ENCODE results near the gene NFIA.

The NFIA gene

GRCh38 chr1:61432616-61433388, 350.4 kb downstream of the NFIA start:
- Histone ChIP-seq H3K4me3 (ENCODE audit: low read depth in 1 of 5, low read length in 5 of 5) (no peak overlapping the region), H3K9me3 (ENCODE audit: control insufficient read depth in 5 of 5, low read length in 5 of 5) (no peaks in the 10 kb centered on the region), H3K27ac (ENCODE audit: low read depth, low read length) (peak overlapping the region; percentile 0), H3K9ac (ENCODE audit: low read length in 5 of 5) (no peak overlapping the region), H3K4me1 (ENCODE audit: control insufficient read depth in 5 of 5, insufficient read depth in 5 of 5, low read length in 5 of 5) (peaks cover 3 to 34% (median 15%) of the 10 kb centered on the region in 5 donors), H3K27me3 (ENCODE audit: control insufficient read depth in 5 of 5, insufficient read depth in 4 of 5, low read length in 5 of 5) (no peaks in the 10 kb centered on the region), H3K36me3 (ENCODE audit: control insufficient read depth in 5 of 5, insufficient read depth in 5 of 5, low read length in 5 of 5) (peaks cover 0 to 9% (median 0%) of the 10 kb centered on the region in 5 donors)

DNA sequence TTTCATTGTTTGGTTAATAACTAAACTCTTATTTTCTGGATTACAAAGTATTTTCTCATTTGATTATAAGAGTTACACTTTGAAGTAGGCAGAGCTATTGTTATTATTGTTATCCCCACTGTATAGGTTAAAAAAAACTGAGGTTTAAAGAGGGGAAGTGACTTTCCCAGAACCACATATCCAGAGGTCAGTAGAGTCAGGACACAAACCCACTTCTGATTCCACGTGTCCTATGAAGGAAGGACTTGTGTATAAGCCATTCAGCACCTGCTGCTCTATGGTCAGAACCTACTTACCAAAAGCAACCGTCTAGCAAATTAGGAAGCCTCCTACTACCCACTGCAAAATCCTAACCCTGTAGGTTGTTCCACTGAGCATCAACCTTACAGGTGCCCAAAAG, 351.3 kb downstream of the NFIA start:
- no peak overlapping the region for H3K4me3 ChIP-seq (ENCODE audit: low read depth in 1 of 5, low read length in 5 of 5)
- peak overlapping the region; percentile 0 for H3K27ac ChIP-seq (ENCODE audit: low read depth, low read length)
- H3K36me3 ChIP-seq (ENCODE audit: control insufficient read depth in 5 of 5, insufficient read depth in 5 of 5, low read length in 5 of 5): peaks cover 0 to 9% (median 0%) of the 10 kb centered on the region in 5 donors
- H3K9ac ChIP-seq (ENCODE audit: low read length in 5 of 5): no peak overlapping the region
- no peaks in the 10 kb centered on the region for H3K9me3 ChIP-seq (ENCODE audit: control insufficient read depth in 5 of 5, low read length in 5 of 5)
- no peaks in the 10 kb centered on the region for H3K27me3 ChIP-seq (ENCODE audit: control insufficient read depth in 5 of 5, insufficient read depth in 4 of 5, low read length in 5 of 5)
- H3K4me1 ChIP-seq (ENCODE audit: control insufficient read depth in 5 of 5, insufficient read depth in 5 of 5, low read length in 5 of 5): peaks cover 3 to 34% (median 15%) of the 10 kb centered on the region in 5 donors

- H3K9me3 ChIP-seq (ENCODE audit: control insufficient read depth in 5 of 5, low read length in 5 of 5): no peaks in the 10 kb centered on the region
- no peak overlapping the region for H3K4me3 ChIP-seq (ENCODE audit: low read depth in 1 of 5, low read length in 5 of 5)
- H3K4me1 ChIP-seq (ENCODE audit: control insufficient read depth in 5 of 5, insufficient read depth in 5 of 5, low read length in 5 of 5): peaks cover 3 to 34% (median 15%) of the 10 kb centered on the region in 5 donors
- no peak overlapping the region for H3K9ac ChIP-seq (ENCODE audit: low read length in 5 of 5)
- peaks cover 0 to 9% (median 0%) of the 10 kb centered on the region in 5 donors for H3K36me3 ChIP-seq (ENCODE audit: control insufficient read depth in 5 of 5, insufficient read depth in 5 of 5, low read length in 5 of 5)
- H3K27ac ChIP-seq (ENCODE audit: low read depth, low read length): no peak overlapping the region
- H3K27me3 ChIP-seq (ENCODE audit: control insufficient read depth in 5 of 5, insufficient read depth in 4 of 5, low read length in 5 of 5): no peaks in the 10 kb centered on the region
Observed at GRCh38 chr1:61434276-61434675, 351.9 kb downstream of the NFIA start.

DNA sequence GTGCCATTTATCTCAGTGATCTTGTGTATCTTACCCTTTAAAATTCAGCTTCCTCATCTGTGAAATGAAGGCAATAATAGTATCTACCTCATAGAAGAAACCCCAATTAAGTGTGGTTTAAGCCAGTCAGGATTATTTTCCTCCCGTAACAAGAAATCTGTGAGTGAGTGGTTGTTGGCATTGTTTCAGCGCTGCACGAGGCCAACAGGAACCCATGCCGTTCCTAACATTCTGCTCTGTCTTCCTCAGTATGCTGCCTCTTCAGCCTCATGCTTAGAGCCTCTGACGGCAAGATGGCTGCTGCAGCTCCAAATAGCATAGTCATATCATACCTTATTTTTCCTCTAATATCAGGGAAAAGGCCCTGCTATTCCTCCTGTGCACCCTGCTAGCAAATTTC, 352.9 kb downstream of the NFIA start:
- Histone ChIP-seq H3K36me3 (ENCODE audit: control insufficient read depth in 5 of 5, insufficient read depth in 5 of 5, low read length in 5 of 5) (peaks cover 0 to 9% (median 0%) of the 10 kb centered on the region in 5 donors), H3K4me1 (ENCODE audit: control insufficient read depth in 5 of 5, insufficient read depth in 5 of 5, low read length in 5 of 5) (peaks cover 3 to 34% (median 15%) of the 10 kb centered on the region in 5 donors), H3K9ac (ENCODE audit: low read length in 5 of 5) (no peak overlapping the region), H3K4me3 (ENCODE audit: low read depth in 1 of 5, low read length in 5 of 5) (no peak overlapping the region), H3K27ac (ENCODE audit: low read depth, low read length) (no peak overlapping the region), H3K9me3 (ENCODE audit: control insufficient read depth in 5 of 5, low read length in 5 of 5) (no peaks in the 10 kb centered on the region), H3K27me3 (ENCODE audit: control insufficient read depth in 5 of 5, insufficient read depth in 4 of 5, low read length in 5 of 5) (no peaks in the 10 kb centered on the region)

DNA sequence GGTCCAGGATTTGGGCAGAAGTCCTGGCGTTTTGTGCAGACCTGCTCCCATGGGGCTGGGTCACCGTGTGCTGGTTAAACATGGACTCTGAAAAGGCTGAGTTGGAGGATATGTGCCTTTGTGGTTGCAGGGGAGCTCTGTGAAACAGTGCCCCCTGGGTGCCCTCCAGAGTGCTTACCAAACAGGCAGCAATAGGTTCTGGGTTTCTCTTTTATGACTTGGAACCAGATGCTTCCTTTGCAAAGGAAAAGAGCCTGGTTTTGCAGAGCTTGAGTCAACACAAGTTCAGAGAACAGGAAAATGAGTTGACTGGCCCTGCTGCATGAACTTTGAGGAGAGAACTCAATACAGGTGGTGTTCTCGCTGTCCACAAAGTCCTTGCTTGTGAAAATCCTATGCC, 353.7 kb downstream of the NFIA start:
- peak overlapping the region; percentile 28 for H3K27ac ChIP-seq (ENCODE audit: low read depth, low read length)

GRCh38 chr1:61436491-61437120, 354.2 kb downstream of the NFIA start:
- peaks cover 6 to 42% (median 23%) of the 10 kb centered on the region in 5 donors for H3K4me1 ChIP-seq (ENCODE audit: control insufficient read depth in 5 of 5, insufficient read depth in 5 of 5, low read length in 5 of 5)
- H3K27me3 ChIP-seq (ENCODE audit: control insufficient read depth in 5 of 5, insufficient read depth in 4 of 5, low read length in 5 of 5): no peaks in the 10 kb centered on the region
- H3K27ac ChIP-seq (ENCODE audit: low read depth, low read length): peak overlapping the region; percentile 28

More for the DNA sequence above, 353.7 kb downstream of the NFIA start:
- H3K9ac ChIP-seq (ENCODE audit: low read length in 5 of 5): no peak overlapping the region
- H3K4me1 ChIP-seq (ENCODE audit: control insufficient read depth in 5 of 5, insufficient read depth in 5 of 5, low read length in 5 of 5): peaks cover 5 to 36% (median 17%) of the 10 kb centered on the region in 5 donors
- H3K36me3 ChIP-seq (ENCODE audit: control insufficient read depth in 5 of 5, insufficient read depth in 5 of 5, low read length in 5 of 5): peaks cover 0 to 5% (median 0%) of the 10 kb centered on the region in 5 donors
- H3K9me3 ChIP-seq (ENCODE audit: control insufficient read depth in 5 of 5, low read length in 5 of 5): no peaks in the 10 kb centered on the region
- no peaks in the 10 kb centered on the region for H3K27me3 ChIP-seq (ENCODE audit: control insufficient read depth in 5 of 5, insufficient read depth in 4 of 5, low read length in 5 of 5)
- H3K4me3 ChIP-seq (ENCODE audit: low read depth in 1 of 5, low read length in 5 of 5): no peak overlapping the region

DNA sequence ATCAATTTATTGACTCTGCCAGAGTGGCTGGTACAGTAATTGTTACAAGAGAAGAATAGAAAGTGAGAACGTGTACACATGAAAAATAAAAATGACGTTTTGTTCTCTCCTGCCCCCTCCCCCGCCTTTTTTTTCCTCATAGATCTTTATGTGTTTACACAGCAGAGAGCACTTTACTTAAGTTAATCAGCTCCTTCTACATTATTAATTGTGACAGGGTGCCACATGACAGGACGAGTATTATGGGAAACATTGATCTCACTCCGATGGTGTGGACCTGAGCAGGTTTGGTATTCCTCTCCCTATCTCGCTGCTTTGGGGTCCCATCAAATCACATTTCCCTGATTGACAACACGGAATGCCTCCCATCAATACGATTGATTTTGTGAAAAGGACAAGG, 356.9 kb downstream of the NFIA start:
- no peaks in the 10 kb centered on the region for H3K27me3 ChIP-seq (ENCODE audit: control insufficient read depth in 5 of 5, insufficient read depth in 4 of 5, low read length in 5 of 5)
- no peak overlapping the region for H3K27ac ChIP-seq (ENCODE audit: low read depth, low read length)
- H3K9ac ChIP-seq (ENCODE audit: low read length in 5 of 5): no peak overlapping the region
- H3K4me1 ChIP-seq (ENCODE audit: control insufficient read depth in 5 of 5, insufficient read depth in 5 of 5, low read length in 5 of 5): peaks cover 11 to 62% (median 40%) of the 10 kb centered on the region in 5 donors
- no peaks in the 10 kb centered on the region for H3K9me3 ChIP-seq (ENCODE audit: control insufficient read depth in 5 of 5, low read length in 5 of 5)
- no peak overlapping the region for H3K4me3 ChIP-seq (ENCODE audit: low read depth in 1 of 5, low read length in 5 of 5)
- no peaks in the 10 kb centered on the region for H3K36me3 ChIP-seq (ENCODE audit: control insufficient read depth in 5 of 5, insufficient read depth in 5 of 5, low read length in 5 of 5)

More at GRCh38 chr1:61436491-61437120, 354.2 kb downstream of the NFIA start:
- no peak overlapping the region for H3K4me3 ChIP-seq (ENCODE audit: low read depth in 1 of 5, low read length in 5 of 5)
- H3K9me3 ChIP-seq (ENCODE audit: control insufficient read depth in 5 of 5, low read length in 5 of 5): no peaks in the 10 kb centered on the region
- H3K9ac ChIP-seq (ENCODE audit: low read length in 5 of 5): no peak overlapping the region
- peaks cover 0 to 5% (median 0%) of the 10 kb centered on the region in 5 donors for H3K36me3 ChIP-seq (ENCODE audit: control insufficient read depth in 5 of 5, insufficient read depth in 5 of 5, low read length in 5 of 5)

DNA sequence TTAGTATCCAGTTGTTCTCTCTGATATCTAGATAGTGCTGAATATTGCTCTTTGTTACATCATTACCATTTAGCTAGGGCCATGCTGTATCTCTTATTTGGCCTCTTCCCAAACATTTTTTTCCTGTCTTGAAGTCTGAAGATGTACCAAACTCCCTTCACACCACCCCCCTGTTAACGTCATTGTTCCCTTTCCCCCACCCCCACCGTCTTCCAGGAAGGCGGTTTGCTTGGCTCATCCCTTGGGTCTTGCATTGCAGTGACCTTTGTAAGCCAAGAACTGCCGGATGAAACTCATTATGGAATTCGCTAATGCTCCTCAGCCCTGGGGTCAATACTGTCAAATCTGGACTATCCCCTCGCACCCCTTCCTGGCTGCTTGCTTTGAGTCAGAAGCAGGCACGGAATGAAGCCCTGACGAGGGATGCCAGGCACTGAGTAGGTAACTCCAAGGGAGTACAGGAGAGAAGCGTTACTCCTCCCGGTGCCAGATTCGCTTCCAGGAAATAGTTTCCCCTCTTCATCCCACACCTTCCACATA, 359.4 kb downstream of the NFIA start:
- Histone ChIP-seq H3K9me3 (ENCODE audit: control insufficient read depth in 5 of 5, low read length in 5 of 5) (no peaks in the 10 kb centered on the region), H3K36me3 (ENCODE audit: control insufficient read depth in 5 of 5, insufficient read depth in 5 of 5, low read length in 5 of 5) (no peaks in the 10 kb centered on the region), H3K4me3 (ENCODE audit: low read depth in 1 of 5, low read length in 5 of 5) (peak overlapping the region in 3 of 5 donors; percentile 32 to 54 (median 41)), H3K4me1 (ENCODE audit: control insufficient read depth in 5 of 5, insufficient read depth in 5 of 5, low read length in 5 of 5) (peaks cover 19 to 64% (median 55%) of the 10 kb centered on the region in 5 donors), H3K27me3 (ENCODE audit: control insufficient read depth in 5 of 5, insufficient read depth in 4 of 5, low read length in 5 of 5) (no peaks in the 10 kb centered on the region), H3K27ac (ENCODE audit: low read depth, low read length) (peak overlapping the region; percentile 81), H3K9ac (ENCODE audit: low read length in 5 of 5) (peak overlapping the region in 2 of 5 donors; percentile 47 to 59)

DNA sequence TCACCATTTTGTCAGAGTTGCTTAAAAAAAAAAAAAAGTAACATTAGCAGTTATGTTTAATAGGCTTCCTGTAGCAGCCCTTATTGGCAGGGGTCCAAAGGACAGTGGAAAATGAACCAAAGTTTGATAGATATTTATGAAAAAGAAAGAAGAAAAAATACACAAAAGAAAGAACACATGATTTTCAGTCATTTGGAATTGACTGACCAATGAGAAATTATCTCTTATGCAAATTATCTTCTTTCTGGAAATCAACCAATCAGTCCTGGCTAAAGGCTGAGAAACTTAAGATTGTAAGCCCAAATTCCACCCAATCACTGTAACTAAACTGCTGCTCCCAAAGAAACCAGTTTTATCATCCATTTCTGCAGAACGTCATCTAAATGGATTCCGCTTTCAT, 360.2 kb downstream of the NFIA start:
- no peak overlapping the region for H3K4me3 ChIP-seq (ENCODE audit: low read depth in 1 of 5, low read length in 5 of 5)
- no peaks in the 10 kb centered on the region for H3K36me3 ChIP-seq (ENCODE audit: control insufficient read depth in 5 of 5, insufficient read depth in 5 of 5, low read length in 5 of 5)
- no peaks in the 10 kb centered on the region for H3K9me3 ChIP-seq (ENCODE audit: control insufficient read depth in 5 of 5, low read length in 5 of 5)
- no peaks in the 10 kb centered on the region for H3K27me3 ChIP-seq (ENCODE audit: control insufficient read depth in 5 of 5, insufficient read depth in 4 of 5, low read length in 5 of 5)
- H3K27ac ChIP-seq (ENCODE audit: low read depth, low read length): peak overlapping the region; percentile 81
- H3K9ac ChIP-seq (ENCODE audit: low read length in 5 of 5): no peak overlapping the region
- peaks cover 19 to 68% (median 63%) of the 10 kb centered on the region in 5 donors for H3K4me1 ChIP-seq (ENCODE audit: control insufficient read depth in 5 of 5, insufficient read depth in 5 of 5, low read length in 5 of 5)

DNA sequence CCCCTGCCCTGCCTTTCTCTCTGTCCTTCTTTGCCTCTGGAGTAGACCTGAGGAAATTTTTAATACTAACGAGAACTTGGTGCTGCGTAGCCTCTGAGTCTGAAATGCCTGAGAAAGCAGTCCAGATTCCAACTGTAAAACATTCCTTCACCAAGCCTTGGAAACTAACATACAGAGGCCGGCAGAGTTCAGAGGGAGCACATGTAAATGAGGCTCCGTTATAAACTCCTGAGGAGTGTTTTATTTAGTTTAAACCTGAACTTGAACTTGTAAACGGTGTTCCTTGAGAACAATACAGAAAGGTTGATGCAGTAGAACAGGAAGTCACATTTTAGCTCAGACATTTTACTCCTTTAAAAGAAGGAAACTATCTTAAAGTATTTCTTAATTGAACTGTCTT, 361.9 kb downstream of the NFIA start:
- Histone ChIP-seq H3K27me3 (ENCODE audit: control insufficient read depth in 5 of 5, insufficient read depth in 4 of 5, low read length in 5 of 5) (no peaks in the 10 kb centered on the region), H3K9me3 (ENCODE audit: control insufficient read depth in 5 of 5, low read length in 5 of 5) (no peaks in the 10 kb centered on the region), H3K9ac (ENCODE audit: low read length in 5 of 5) (no peak overlapping the region), H3K4me3 (ENCODE audit: low read depth in 1 of 5, low read length in 5 of 5) (no peak overlapping the region), H3K36me3 (ENCODE audit: control insufficient read depth in 5 of 5, insufficient read depth in 5 of 5, low read length in 5 of 5) (no peaks in the 10 kb centered on the region), H3K4me1 (ENCODE audit: control insufficient read depth in 5 of 5, insufficient read depth in 5 of 5, low read length in 5 of 5) (peaks cover 24 to 84% (median 80%) of the 10 kb centered on the region in 5 donors), H3K27ac (ENCODE audit: low read depth, low read length) (peak overlapping the region; percentile 67)
